Testis (tissue), 3 donors: Measurements from ENCODE around the gene SCAF8. TPM values are rescaled to one million over a fixed set of nuclear protein-coding genes. Genes with fewer than 3 reads are reported as not detected.
"Not testable (repeated sequence)": the region's sequence is repeated elsewhere in the genome, so short reads cannot be mapped to it uniquely, and the experiment has no call there.

Experiments used
- DNase-seq: peaks from one replicate; pipeline ENCODE4 v3.0.0-alpha.2; 2019
- H3K27ac ChIP-seq, 2 donors: fragments of 200-600 bp; sonication (generic); one replicate each; pipeline ENCODE4 v1.5.1; 2019
- H3K27me3 ChIP-seq: fragments of 200-600 bp; sonication (generic); one replicate; pipeline ENCODE4 v1.5.1; 2019
- H3K36me3 ChIP-seq: fragments of 200-600 bp; sonication (generic); one replicate; pipeline ENCODE4 v1.5.1; 2017; ENCODE audit warnings: low read depth; ENCODE audit errors: missing control alignments
- H3K4me1 ChIP-seq: fragments of 200-600 bp; sonication (generic); one replicate; pipeline ENCODE4 v1.5.1; 2019
- H3K4me3 ChIP-seq, 2 donors: fragments of 200-600 bp; sonication (generic); one replicate each; pipeline ENCODE4 v1.5.1; 2017 to 2019
- H3K9me3 ChIP-seq: fragments of 200-600 bp; sonication (generic); one replicate; pipeline ENCODE4 v1.5.1; 2017
- POLR2A ChIP-seq: fragments of 450-650 bp; IDR thresholded peaks from one replicate; pipeline ENCODE4 v1.6.1; 2017; ENCODE audit warnings: antibody characterized with exemption, mild to moderate bottlenecking, moderate library complexity
- WGBS, 2 donors: methylation state at CpG; one replicate each; pipeline ENCODE4 v1.1.5; 2018; 5-methylcytosine and 5-hydroxymethylcytosine counted together
- intact Hi-C: fragments of 100-400 bp; cut with DNase I; formaldehyde crosslinking; loops from one replicate; pipeline ENCODE4 v1.15.1; 2023; ENCODE audit warnings: low total_unique reads
- polyA plus RNA-seq: library from polyadenylated mRNA; stranded (reverse); fragments of 350-450 nt; fragmentation: Illumina TruSeq; extraction: RNeasy Lipid Tissue Mini Kit (QIAGEN cat#74804); gene quantifications from one replicate; pipeline ENCODE4 v1.2.3, GENCODE V29; 2014; ENCODE audit warnings: low read depth, low replicate concordance; ENCODE audit not compliant: insufficient read depth
- total RNA-seq, 2 donors: library from RNA; depleted of rRNA; stranded (reverse); fragments of >200 nt; gene quantifications; one replicate each; pipeline ENCODE4 v1.2.3, GENCODE V29; 2016
- TF ChIP-seq, protein P1 (sequence below), 3 experiments: fragments of 450-650 bp in 2 of 3; fragments of 200-600 bp in 1 of 3; sonication (generic) in 1 of 3; IDR thresholded peaks; one replicate each; pipeline ENCODE4 v1.5.1; 2016 to 2019; ENCODE audit warnings: antibody characterized with exemption in 3 of 3, mild to moderate bottlenecking in 2 of 3, moderate library complexity in 1 of 3

SCAF8 gene
- total and polyA plus RNA-seq, 3 donors from 2014 or later = 44.7 to 70.5 (median 65.5) TPM

DNA sequence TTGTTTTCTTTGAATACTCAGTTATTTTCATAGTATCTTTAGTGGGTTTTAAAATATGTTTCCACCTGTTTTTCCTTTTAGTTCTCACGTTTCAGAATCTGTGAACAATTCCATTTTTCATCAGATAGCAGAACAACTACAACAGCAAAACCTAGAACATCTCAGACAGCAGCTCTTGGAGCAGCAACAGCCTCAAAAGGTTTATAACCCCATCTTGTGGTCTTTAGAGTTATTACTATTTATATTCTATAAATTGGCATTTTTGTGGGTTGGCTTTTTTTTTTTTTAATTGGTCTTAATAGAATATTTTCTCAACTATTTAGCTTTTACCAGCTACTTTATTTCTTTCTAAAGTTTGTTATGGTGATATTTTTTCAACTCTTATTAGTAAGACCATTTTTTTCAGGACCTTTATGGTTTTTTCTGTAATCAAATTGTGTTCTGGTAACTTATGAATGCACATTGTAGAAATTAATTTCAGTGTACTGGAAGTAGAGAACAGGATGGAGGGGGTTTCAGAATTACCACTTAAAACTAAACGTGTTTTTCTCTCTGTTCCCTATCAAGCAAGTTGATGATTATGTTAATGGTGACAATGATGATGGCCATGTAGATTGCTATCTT, 72.2 kb downstream of the SCAF8 start:
- 37 to 46% methylated on average over 2 of the region's 2 CpGs for WGBS, 2 donors
- no peaks in the 10 kb centered on the region for H3K4me1 ChIP-seq
- intact Hi-C loops = no loop called here
- H3K27me3 ChIP-seq = no peaks in the 10 kb centered on the region
- DNase-seq = no peak
- no peak overlapping the region for H3K27ac ChIP-seq
- no peak for TF ChIP-seq POLR2A
- TF ChIP-seq, protein P1, sequence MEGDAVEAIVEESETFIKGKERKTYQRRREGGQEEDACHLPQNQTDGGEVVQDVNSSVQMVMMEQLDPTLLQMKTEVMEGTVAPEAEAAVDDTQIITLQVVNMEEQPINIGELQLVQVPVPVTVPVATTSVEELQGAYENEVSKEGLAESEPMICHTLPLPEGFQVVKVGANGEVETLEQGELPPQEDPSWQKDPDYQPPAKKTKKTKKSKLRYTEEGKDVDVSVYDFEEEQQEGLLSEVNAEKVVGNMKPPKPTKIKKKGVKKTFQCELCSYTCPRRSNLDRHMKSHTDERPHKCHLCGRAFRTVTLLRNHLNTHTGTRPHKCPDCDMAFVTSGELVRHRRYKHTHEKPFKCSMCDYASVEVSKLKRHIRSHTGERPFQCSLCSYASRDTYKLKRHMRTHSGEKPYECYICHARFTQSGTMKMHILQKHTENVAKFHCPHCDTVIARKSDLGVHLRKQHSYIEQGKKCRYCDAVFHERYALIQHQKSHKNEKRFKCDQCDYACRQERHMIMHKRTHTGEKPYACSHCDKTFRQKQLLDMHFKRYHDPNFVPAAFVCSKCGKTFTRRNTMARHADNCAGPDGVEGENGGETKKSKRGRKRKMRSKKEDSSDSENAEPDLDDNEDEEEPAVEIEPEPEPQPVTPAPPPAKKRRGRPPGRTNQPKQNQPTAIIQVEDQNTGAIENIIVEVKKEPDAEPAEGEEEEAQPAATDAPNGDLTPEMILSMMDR (IDR thresholded peaks at IDR 0.05) = peak in 2 of 3 experiments; percentile 12 to 48
- H3K36me3 ChIP-seq = no peaks in the 10 kb centered on the region
- no peaks in the 10 kb centered on the region for H3K9me3 ChIP-seq
- H3K4me3 ChIP-seq = no peak overlapping the region

DNA sequence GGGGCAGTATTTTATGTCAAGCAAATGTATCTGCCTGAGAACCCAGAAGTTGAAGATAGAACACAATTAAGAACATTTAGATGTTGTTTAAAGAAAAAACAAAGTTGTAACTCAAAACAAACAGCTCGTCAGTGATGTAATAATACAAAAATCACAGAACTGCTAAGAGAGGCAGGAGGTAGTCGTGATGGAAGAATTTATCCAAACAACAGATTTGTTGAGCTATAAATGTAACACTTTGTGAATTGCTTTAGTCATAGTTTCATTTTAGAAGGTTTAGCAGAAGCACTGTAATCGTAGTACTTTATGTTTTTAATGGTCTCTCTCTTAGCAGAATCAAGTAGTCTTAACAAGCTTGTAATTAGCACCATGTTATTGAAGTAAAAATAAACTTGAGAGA, 73.6 kb downstream of the SCAF8 start:
- 45 to 54% methylated on average over 3 of the region's 3 CpGs for WGBS, 2 donors
- H3K36me3 ChIP-seq = no peaks in the 10 kb centered on the region
- H3K9me3 ChIP-seq = no peaks in the 10 kb centered on the region
- no peak for TF ChIP-seq POLR2A
- TF ChIP-seq, protein P1 (IDR thresholded peaks at IDR 0.05) = no peak
- H3K4me3 ChIP-seq = no peak overlapping the region
- no peaks in the 10 kb centered on the region for H3K4me1 ChIP-seq
- DNase-seq = no peak
- H3K27ac ChIP-seq = no peak overlapping the region
- intact Hi-C loops = no loop called here
- no peaks in the 10 kb centered on the region for H3K27me3 ChIP-seq

DNA sequence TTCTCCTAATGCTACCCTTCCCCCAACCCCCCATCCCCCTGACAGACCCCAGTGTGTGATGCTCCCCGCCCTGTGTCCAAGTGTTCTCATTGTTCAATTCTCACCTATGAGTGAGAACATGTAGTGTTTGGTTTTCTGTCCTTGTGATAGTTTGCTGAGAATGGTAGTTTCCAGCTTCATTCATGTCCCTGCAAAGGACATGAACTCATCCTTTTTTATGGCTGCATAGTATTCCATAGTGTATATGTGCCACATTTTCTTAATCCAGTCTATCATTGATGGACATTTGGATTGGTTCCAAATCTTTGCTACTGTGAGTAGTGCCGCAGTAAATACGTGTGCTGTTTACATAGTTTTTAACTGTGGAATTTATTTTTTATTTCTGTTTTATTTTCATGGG, 78.4 kb downstream of the SCAF8 start:
- 99% methylated on average over 3 of the region's 3 CpGs for WGBS, 2 donors
- intact Hi-C loops, H3K4me3 ChIP-seq, H3K27me3 ChIP-seq, H3K4me1 ChIP-seq, DNase-seq, H3K9me3 ChIP-seq, H3K27ac ChIP-seq, H3K36me3 ChIP-seq: not testable (repeated sequence)

DNA sequence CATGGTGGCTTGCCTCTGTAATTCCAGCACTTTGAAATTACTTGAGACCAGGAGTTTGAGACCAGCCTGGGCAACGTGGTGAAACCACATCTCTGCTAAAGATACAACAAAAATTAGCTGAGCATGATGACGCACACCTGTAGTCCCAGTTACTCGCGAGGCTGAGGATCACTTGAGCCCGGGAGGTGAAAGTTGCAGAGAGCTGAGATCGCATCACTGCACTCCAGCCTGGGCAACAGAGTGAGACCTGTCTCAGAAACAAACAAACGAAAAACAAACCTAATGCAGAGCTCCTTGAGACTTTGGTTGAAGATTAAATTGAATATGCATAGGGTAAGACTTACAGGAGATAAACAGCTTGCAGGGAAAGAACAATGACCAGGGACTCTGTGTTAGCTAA, 80.8 kb downstream of the SCAF8 start:
- H3K4me1 ChIP-seq = no peaks in the 10 kb centered on the region
- no peaks in the 10 kb centered on the region for H3K36me3 ChIP-seq
- H3K27ac ChIP-seq = no peak overlapping the region
- no peak overlapping the region for H3K4me3 ChIP-seq
- intact Hi-C loops = no loop called here
- WGBS, 2 donors = 93 to 98% methylated on average over 7 of the region's 7 CpGs
- DNase-seq = no peak
- TF ChIP-seq, protein P1 (IDR thresholded peaks at IDR 0.05) = no peak
- TF ChIP-seq POLR2A = no peak
- no peaks in the 10 kb centered on the region for H3K27me3 ChIP-seq
- no peaks in the 10 kb centered on the region for H3K9me3 ChIP-seq

DNA sequence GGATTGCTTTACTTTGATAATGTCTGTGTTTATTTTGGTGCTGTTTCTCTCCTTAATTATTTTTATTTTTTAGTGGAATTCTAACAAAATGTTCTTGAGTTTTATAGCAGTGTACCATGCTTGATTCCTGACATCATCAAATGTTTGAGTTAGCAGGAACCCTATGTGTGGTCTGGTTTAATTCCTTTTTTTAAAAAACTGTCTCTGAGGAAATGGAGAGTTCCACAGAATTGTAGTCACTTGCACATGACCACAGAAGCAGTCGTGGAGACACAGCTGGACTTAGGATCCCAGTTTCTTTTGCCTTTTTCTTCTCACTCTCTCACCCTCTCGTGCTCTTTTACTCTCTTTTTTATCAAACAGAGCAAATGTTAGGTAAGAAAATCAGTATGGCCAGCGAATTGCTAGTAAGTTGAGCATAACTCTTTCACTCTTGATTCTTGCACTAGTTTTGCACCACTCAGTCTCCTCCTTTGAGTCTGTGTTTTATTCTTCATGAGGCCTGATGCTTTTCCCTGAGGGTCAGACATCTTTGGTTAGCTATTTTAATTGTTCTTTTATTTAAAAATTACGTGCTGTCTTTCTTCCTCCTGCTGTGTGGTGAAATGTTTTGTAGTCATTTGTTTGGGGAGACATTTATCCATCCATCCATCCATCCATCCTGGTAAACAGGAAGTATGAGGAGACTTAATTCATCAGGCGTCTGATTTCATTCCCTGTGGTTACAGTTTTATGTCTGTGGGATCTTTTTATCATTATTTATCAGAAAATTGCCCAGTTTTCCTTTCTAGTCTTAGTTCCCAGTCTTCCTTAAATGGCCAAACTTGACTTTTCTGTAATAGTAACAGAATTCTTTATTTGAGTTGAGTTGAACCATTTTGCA, 83.0 kb downstream of the SCAF8 start:
- no peak overlapping the region for H3K27ac ChIP-seq
- DNase-seq = no peak

More for the DNA sequence above, 83.0 kb downstream of the SCAF8 start:
- 68 to 76% methylated on average over 5 of the region's 5 CpGs for whole genome bisulfite sequencing, 2 donors
- Histone ChIP-seq H3K27me3 (no peaks in the 10 kb centered on the region), H3K4me3 (no peak overlapping the region), H3K4me1 (no peaks in the 10 kb centered on the region), H3K9me3 (no peaks in the 10 kb centered on the region), H3K36me3 (no peaks in the 10 kb centered on the region)
- intact Hi-C loops = no loop called here
- TF ChIP-seq POLR2A = no peak
- TF ChIP-seq, protein P1 (IDR thresholded peaks at IDR 0.05) = no peak
